ENCODE measurements around the gene CLEC7A.
A peak's percentile ranks its signal among the peaks of the same experiment; 100 is the strongest.

Gene CLEC7A

DNA sequence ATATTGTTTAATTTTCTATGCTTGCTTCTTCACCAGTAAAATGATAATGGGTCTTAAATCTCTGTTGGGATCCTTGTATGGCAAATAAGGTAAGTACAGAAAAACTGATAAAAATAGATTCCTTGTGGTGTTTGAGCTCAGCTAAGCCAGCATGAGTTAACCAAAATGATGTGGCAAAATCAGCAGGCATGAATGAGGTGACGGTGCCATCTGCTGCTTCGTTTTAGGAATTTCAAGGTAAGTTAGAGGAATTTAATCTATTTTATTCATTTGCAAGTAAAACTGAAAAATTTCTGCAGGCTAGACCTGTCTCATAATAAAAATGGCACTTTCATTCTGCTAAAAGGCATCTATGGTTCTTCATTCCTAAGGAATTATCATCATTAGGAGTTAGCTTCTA lies 10.0 kb upstream of the CLEC7A start:
- peak; percentile 10 for DNase-seq (ENCODE audit: low spot score)

DNA sequence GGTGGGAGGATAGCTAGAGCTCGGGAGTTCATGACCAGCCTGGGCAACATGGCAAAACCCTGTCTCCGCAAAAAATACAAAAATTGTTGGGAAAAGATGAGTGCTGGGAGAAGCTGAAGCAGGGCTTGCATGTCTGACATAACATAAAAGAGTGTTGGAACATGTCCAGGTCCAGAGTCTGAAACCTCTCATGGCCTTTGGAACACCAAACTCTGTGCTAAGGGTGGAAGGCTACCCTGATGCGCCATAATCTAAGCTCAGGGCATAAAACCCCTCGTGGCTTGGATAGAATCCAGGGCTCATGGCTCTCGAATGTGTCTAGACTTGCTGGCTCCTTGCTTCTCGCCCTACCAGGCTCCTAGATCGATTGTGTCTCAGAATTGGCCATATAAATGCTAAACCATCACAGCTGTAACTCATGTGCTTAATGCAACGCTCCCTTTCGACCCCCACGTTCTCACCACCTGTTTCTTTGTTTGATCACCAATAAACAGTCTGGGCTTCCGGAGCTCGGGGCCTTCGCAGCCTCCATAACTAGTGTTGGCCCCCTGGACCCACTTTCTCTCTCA lies 6.7 kb upstream of the CLEC7A start:
- no peak for DNase-seq (ENCODE audit: low spot score)

DNA sequence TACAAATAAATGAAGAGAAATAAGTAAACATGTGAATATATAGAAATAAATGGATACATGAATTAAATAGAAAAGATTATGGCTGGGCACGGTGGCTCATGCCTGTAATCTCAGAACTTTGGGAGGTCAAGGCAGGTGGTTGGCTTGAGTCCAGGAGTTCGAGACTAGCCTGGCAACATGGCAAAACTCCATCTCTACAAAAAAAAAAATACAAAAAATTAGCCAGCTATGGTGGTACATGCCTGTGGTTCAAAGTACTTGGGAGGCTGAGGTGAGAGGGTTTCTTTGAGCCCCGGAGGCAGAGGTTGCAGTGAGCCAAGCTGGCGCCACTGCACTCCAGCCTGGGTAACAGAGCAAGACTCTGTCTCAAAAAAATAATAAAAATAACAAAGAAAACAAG lies 5.1 kb upstream of the CLEC7A start:
- DNase-seq (ENCODE audit: low spot score): no peak

DNA sequence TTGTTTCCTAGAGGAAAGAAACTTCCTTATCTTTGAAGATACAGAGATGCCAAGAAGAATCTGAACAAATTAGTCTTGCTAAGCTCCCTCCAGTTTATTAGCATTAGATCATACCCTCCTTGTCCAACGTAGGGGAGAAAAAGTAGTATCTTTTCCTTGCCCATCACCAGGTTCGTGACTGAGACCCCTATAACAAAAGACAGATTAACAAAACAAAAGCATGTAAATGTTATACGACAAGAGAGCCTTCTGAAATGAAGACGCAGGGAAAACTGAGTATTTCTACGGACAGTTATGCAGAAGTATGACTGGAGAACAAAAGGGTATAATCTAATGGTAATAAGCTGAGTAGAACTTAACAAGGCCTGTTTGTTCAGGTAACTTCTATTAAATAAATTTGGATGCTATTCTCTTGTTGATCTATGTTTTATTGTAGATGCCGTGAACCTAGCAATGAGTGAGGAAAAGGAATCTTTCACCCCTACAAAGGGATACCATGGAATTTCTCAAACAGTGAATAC lies 2.9 kb upstream of the CLEC7A start:
- no peak for DNase-seq (ENCODE audit: low spot score)

DNA sequence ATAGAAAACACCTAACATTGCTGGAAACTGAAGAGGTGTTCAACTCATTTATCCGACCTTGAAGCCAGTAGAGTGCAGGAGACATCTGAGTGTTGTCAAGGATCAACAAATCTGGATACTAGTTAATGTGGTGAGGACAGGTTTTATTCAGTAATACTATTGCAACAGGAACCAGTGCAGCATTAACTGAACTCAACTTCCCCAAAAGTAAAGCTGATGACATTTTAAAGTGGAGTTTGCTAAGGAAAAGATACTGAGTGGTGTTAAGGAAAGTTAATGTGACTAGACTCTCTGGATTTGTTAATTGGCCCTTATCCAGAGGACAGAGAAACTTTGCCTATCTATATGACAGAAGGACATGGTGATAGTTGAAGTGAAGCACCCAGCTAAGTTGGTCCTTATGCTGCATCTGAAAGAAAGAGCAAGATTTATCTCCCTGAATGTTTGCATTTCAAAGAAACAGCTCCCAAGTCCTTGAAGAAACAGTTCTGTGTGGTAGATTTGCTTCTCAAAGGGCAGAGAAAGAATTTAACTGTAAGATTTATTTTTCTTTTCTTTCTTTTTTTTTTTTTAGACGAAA lies 1.2 kb upstream of the CLEC7A start:
- DNase-seq (ENCODE audit: low spot score): no peak

DNA sequence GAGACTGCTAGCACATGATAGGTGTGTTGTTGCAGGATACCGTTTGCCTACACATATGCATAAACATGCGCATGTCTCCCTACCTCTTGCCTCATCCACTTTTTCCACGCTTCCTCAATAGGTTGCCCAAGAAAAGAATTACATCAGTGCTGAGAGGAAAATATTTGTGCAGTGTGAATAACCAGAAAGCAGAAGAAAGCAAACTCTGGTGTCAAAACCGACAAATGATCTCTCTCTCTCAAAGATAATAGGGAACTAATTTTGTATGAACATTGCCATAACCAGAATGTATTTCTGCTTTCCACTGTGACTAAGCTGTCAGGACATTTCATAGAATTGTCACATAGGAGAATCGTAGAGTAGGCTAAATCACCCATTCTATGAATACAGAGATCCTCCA lies 1.3 kb downstream of the CLEC7A start:
- no peak for DNase-seq (ENCODE audit: low spot score)

DNA sequence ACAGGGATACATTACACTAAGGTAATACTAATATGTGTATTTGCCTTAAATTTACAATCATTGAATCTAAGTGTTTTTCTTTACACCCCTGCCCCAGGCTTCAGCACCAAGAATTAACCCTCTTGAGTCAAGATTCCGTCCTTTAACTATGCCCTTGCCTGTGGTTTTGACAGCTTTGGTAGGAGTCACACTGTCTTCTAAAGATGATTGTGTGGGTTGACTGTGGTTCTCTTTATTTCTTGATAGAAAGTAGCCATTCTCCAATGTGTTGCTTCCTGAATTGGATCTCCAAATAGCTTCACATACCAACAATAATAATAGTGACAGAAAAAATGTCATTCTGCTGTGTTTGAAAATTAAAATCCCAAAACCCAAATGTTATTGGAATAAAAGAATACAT lies 3.6 kb downstream of the CLEC7A start:
- DNase-seq (ENCODE audit: low spot score): no peak

DNA sequence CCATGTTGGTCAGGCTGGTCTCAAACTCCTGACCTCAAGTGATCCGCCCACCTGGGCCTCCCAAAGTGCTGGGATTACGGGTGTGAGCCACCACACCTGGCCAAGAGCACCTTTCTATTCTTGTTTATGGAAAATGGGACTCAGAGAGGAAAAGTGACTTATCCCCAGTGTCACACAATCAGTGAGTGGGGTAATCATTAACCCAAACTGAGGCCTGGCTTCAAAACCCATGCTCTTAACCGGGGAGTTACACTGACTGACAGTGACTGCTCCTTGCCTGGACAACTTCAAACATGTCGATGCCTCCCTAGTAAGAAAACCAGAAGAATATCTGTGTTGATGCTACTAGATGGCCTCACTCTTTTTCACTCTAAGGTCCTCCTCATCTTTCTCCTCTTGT lies 7.3 kb downstream of the CLEC7A start:
- DNase-seq (ENCODE audit: low spot score): no peak

DNA sequence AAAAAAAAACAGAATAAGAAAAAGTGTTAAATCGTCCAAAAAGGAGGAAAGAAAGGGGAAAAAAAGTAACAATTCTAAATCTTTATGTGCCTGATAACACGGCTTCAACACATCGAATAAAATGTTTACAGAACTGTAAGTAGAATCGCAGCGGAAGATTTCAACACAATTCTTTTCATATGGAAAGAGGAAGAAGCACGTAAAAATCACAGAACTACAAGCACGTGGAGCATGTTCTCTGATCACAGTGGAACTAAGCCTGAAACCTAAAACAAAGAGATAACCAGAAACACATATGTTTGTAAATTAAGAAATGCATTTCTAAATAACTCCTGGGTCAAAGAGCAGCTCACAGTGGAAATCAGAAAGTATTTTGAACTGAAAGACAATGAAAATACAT lies 8.7 kb downstream of the CLEC7A start:
- no peak for DNase-seq (ENCODE audit: low spot score)

DNA sequence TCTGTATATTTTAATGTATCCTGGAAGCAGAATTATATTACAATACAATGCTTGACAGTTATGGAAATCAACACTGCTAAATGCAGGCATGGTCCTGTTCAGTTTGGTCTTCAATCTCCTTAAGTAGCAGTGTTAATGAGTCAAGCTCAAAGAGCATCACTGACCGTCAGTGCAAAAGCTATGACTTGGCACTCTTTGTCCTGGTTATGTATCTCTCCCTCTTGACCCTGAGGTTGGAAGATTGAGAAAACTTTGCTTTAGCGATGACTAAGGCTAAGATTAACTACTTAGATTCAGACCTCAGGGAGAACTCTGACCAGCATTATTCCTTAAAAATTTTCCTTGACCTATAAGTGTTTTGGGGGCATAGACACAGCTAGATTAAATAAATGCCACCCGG lies 10.9 kb downstream of the CLEC7A start:
- DNase-seq (ENCODE audit: low spot score): no peak

DNA sequence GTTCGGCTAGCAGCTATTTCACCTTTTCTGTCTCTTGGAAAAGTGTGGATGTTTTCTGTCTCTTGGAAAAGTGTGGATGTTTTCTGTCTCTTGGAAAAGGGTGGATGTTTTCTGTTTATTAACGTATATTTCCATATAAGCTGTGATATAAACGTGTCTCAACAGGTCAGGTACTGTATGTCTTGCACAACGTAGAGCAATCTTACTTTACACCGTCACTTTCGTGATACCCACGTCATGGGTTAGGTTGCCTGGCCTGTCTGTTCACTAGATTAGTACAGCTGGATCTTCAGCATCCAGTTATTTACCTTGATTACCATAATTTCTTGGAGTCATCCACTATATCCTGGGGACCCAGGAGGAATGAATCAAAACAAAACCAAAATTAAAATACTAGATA lies 14.1 kb downstream of the CLEC7A start:
- DNase-seq (ENCODE audit: low spot score): no peak

DNA sequence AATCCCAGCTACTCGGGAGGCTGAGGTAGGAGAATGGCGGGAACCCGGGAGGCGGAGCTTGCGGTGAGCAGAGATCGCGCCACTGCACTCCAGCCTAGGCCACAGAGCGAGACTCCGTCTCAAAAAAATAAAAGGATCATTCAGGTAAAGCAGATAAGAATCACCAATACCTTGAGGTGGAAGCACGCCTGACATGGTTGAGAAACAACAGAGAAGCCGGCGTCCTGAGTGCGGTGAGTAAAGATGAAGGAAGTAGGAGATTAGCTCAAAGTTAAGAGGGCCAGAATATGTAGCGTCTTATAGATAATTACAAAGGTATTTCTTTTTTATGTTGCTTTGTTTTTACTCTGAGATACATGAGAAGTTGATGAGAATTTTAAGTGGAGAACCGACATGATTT lies 14.7 kb downstream of the CLEC7A start:
- no peak for DNase-seq (ENCODE audit: low spot score)

DNA sequence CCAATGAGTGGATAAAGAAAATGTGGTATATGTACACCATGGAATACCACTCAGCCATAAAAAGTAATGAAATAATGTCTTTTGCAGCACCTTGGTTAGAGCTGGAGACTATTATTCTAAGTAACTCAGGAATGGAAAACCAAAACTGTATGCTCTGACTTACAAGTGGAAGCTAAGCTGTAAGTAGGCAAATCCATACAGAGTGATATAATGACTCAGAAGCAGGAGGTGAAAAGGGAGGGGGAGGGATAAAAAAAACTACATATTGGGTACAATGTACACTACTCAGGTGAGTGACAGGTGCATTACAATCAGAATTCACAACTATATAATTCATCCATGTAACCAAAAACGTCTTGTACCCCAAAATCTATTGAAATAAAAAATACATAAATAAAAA lies 16.1 kb downstream of the CLEC7A start:
- DNase-seq (ENCODE audit: low spot score): no peak

DNA sequence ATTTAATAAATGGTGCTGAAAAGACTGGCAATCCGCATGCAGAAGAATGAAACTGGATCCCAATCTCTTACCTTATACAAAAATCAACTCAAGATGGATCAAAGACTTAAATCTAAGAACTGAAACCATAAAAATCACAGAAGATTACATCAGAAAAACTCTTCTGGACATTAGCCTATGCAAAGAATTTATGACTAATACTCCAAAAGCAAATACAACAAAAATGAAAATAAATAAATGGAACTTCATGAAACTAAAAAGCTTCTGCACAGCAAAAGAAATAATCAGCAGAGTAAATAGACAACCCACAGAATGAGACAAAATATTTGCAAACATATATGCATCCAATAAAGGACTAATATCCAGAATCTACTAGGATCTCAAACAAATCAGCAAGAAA lies 16.9 kb downstream of the CLEC7A start:
- DNase-seq (ENCODE audit: low spot score): no peak

DNA sequence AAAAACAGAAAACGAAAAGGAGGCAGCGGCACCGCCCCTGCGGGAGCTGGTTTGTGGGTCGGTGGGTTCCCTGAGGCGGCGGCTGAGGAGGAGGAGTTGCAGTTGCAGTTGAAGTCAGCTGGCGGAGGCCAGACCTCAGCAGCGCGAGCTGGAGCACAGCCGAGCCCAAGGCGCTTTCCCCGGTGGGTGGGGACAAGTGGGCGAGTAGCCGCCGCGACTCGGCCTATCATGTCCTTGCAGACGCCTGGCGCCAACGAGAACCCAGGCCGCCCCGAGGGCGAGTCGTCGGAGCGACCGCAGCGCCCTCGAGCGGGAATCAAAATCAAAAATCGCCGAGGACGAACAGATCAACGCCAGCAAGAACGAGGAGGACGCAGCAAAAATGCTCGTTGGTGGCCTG lies 18.5 kb downstream of the CLEC7A start:
- no peak for DNase-seq (ENCODE audit: low spot score)

DNA sequence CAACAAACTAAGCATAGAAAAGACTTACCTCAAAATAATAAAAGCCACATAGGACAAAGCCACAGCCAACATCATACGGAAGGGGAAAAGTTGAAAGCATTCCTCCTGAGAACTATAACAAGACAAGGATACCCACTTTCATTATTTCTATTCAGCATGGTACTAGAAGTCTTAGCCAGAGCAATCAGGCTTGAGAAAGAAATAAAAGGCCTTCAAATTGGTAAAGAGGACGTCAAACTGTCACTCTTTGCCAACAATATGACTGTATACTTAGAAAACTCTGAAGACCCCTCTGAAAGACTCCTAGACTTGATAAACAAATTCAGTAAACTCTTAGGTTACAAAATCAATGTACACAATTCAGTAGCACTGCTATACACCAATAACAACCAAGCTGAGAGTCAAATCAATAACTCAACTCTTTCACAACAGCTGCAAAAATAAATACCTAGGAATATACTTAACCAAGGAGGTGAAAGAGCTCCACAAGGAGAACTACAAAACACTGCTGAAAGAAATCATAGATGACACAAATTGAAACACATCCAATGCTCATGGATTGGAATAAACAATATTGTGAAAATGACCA lies 19.6 kb downstream of the CLEC7A start:
- no peak for DNase-seq (ENCODE audit: low spot score)

DNA sequence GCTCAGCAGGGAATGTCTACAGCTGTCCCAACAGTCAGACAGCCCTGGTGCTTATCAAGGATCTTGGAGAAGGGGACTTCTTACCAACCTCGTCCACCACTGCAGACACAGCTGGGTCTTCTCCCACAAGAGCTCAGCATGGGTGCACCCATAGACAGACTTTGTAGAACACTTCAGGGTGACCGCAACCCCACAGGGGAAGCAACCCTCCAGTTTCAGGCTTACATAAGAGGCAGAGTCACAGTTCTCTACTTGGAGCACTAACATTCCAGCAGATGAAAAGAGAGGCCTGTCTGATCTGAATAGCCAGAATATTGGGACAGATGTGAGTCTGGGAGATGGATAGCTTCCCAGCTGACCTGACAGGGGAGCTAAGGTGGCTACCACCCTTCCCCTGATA lies 27.7 kb downstream of the CLEC7A start:
- DNase-seq (ENCODE audit: low spot score): no peak

DNA sequence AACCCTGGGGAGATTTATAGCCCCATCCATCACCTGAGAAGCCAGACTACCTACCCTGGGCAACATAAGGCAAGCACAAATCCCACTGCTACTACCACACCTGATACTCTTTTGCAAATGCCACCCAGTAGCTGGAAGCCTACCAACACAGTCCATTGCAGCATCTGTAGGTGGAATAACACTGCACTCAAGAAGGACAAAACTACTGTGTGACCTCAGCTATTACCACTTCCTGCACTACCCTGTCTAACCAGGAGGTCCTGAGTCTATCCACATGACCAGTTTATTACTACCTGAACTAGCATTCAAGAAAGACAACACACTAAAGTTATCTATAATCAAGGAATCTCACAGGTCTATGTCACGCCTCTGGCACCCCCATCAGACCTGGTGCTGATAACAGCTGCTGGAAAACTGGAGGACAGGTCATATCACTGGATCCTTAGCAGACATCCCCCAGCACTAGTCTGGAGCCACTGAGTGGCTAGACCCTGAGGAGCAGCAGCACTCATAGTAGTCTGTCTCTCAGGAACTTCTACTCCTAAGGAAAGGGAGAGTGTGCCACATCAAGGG lies 28.3 kb downstream of the CLEC7A start:
- no peak for DNase-seq (ENCODE audit: low spot score)

DNA sequence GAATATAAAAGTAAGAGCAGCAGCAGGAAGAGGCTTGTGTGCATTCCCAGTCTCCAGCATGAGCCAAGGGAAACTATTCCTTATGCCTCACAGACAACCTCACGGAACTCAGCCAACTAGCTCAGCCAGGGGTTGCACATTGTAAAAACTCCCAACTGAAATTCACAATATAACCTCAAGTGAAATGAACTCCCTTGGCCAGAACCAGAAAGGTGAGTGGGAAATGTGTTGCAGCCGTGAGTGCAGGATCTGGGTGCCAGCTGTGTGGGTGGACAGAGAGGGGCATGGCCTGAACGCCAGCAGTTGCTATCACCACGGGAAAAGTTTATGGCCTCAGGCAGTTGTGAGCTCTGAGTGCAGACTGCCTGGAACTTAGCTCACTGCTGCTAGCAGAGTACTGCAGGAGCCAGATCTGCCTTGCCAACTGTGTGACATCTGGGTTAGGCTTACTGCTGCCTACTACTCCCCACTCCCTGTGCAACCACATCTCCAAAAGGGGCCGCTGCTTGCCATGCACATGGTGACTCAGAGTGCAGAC lies 28.9 kb downstream of the CLEC7A start:
- DNase-seq (ENCODE audit: low spot score): no peak

DNA sequence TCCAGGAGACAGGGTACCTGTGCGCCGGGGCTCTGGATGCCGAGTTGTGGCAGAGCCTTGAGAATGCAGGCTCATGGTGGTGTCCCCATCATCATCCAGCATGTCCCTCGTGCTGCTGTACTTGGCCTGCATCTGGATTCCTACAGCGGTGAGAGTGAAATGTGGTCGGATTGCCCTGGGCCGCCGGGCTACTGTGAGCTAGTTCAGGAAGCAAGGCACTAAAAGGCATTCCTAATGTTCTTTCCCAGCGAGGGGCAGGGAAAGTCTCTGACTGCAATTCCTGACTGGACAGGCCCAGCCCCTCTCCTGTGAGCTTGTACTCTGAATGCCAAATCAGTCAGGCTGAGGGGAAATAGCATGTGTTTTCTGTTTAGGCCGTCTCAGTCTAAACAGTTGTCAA lies 31.2 kb downstream of the CLEC7A start, which contains the start of gene CLEC1A:
CLEC1A (minus strand) TSS at position 195 of the 400 bp plus-strand sequence; CDS start at position 132, 63 bp downstream.
- DNase-seq (ENCODE audit: low spot score): no peak

DNA sequence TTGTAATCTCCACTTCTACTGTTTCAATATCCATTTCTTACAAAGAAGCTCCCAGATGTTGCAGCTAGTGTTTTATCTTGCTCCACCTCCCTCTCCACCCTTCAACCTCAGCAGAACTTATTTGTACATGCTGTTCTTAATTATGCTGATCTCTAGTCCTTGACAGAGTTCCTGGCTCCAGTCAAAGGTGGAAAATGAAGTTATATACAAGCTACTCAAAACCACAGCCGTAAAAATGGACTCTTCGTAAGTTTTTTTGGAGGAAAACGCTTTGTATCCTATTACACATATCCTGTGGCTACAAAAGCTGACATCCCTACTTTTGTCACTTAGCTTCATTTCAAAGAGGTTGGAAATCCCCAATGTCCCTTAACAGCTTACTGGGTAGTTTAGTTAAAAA lies 32.5 kb downstream of the CLEC7A start:
- no peak for DNase-seq (ENCODE audit: low spot score)

DNA sequence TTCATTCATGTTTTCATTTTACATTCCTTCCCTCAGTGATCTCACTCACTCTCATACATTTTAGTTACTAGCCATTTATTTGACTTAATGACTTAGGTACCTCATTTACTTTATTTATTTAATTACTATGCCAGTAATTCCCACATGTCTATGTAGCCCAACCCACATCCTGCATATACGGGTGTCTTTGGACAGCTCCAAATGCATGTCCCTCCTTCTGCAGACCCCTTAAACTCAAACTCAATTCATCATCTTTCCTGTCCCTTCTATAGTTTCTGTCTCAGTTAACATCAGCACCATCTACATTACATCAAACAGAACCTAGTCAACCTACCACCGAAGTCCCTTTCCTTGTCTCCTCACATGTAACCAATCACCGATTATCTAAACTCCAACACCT lies 34.0 kb downstream of the CLEC7A start:
- DNase-seq (ENCODE audit: low spot score): no peak
